K562 treated with DMSO at 1 percent for 48 hours (cell line): ENCODE measurements around the gene TOM1L1. TPM values are rescaled to one million over a fixed set of nuclear protein-coding genes. Genes with fewer than 3 reads are reported as not detected.

Experiments
- total RNA-seq: library from RNA; unstranded; fragments of 300-600 nt; gene quantifications from 2 replicates; pipeline ENCODE4 v1.2.3, GENCODE V29; 2022; ENCODE audit warnings: low replicate concordance; ENCODE audit errors: extremely low read depth

TOM1L1 gene
- total RNA-seq = not detected in 2 replicates

DNA sequence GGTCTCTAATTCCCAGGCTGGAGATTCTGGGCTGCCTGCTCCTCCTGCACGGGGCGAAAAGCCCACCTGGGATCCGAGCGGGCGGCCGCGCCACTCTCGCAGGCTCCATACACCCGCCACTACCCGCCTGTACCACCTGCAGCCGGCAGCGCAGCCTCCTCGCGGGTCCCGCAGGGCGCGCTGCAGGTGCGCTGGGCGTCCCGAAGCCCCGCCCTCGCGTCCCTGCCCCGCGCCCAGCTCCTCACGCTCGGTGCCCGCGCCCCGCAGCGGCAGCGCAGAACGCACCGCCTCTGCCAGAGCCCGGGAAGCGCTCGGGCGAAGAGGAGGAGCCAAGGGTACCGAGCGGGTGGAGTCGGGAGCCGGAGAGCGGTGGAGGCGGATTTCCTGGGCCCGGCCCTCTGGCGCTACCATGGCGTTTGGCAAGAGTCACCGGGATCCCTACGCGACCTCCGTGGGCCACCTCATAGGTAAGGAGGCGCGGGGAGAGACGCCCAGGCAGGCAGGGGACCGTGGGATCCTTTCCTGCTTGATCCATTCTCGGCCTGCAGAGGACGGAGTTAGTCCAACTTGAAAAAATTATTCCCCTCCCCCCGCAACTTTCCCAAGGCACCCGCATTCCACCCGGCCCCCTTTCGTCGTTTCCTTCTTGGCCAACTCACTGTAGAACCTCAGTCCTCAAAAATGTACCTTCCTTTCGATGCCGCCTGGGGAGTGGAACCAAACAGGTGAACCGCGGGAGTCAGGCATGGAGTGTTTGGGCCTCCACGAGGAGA lies at the start of gene TOM1L1:
Gene TOM1L1 (plus strand): TSS at position 396 of the 773 bp plus-strand sequence. CDS start 14 bp downstream, at position 410.

GRCh38 chr17:54968262-54968987 lies 67.8 kb downstream of the TOM1L1 start, which contains the start of the genes COX11 and STXBP4:
COX11 (minus strand) TSS chr17:54968654; CDS start chr17:54968646, 8 bp downstream.
STXBP4 (plus strand) TSS chr17:54968765; CDS start chr17:54986220, 17,455 bp downstream.

Other genes with a start within 250 kb of the TOM1L1 start
- gene COX11, start 67.8 kb downstream of the TOM1L1 start, total RNA-seq = not detected in 2 replicates
- gene STXBP4, start 67.9 kb downstream of the TOM1L1 start, total RNA-seq = not detected in 2 replicates